ENCODE data around the gene ARL16. TPM values are rescaled to one million over a fixed set of nuclear protein-coding genes. Genes with fewer than 3 reads are reported as not detected.
A peak's percentile ranks its signal among the peaks of the same experiment; 100 is the strongest.

The ARL16 gene
- total and polyA plus RNA-seq, 4 experiments from 2014 or later, result 25.3 to 45.5 (median 26.8) TPM

DNA sequence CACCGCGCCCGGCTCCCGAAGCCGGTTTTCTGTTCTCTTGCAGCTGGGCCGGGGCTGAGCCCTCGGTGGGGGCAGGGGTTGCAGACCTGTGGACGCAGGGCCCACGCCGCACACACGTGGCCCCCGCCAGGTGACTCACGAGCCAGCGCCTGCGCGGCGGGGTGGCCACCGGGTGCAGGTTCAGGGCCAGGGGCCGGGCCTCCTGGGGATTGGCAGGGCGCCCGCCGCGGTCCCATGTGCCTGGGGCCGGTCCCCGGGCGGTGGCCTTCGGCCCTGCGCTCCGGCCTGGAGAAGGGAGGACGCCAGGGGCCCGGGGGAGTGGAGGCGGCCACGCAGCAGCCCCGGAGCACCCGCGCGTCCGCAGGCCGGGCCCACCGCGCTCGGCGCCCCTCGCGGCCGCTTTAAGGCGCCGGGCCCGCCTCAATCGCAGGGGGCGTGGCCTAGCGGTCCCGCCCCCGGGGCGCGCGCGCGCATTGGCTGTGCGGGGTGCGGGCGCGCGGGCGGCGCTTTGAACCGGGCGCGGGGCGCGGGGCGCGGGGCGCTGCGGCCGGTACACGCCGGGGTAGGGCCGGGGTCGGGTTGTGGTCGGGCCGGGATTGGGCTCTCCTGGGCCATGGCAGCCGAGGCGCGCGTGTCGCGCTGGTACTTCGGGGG, 28.3 kb upstream of the ARL16 start, which contains the start of gene SLC25A10:
Gene SLC25A10, plus strand, starts transcription at position 471 of the 654 bp plus-strand sequence. Its CDS starts 143 bp downstream, at position 614.
- POLR2A ChIA-PET (ENCODE audit: partially characterized antibody), result interaction anchor here (0.8 to 1.7 kb wide), 7 partner anchors 9 to 157 kb away, joined by 3 to 13 read pairs (median 4); partner anchors contain the start of genes ARL16, HGS, MCRIP1 and MRPL12

GRCh38 chr17:81710514-81711308, 27.1 kb upstream of the ARL16 start:
- no peaks in the 10 kb centered on the region for H3K9me3 Mint-ChIP-seq
- H3K27ac ChIP-seq (ENCODE audit: low read depth, low read length), result no peak overlapping the region
- no peak for DNase-seq

More for the DNA sequence above, 28.3 kb upstream of the ARL16 start, which contains the start of gene SLC25A10:
- intact Hi-C loops (cut with micrococcal nuclease), result loop anchor here (1.0 kb wide), 1 partner anchor 9 kb away; the partner anchor contains the start of gene MRPL12
- Histone ChIP-seq H3K4me3 (ENCODE audit: low read length in 2 of 2) (peak within 1 kb of the TSS; percentile 2 to 58), H3K4me1 (ENCODE audit: insufficient read depth, low read length) (peaks cover 28% of the 10 kb centered on the region), H3K36me3 (ENCODE audit: insufficient read depth, low read length) (no peaks in the 10 kb centered on the region), H3K27me3 (ENCODE audit: insufficient read depth, low read length) (no peaks in the 10 kb centered on the region), H3K27ac (ENCODE audit: low read depth, low read length) (peak within 1 kb of the TSS; percentile 38), H3K9me3 (ENCODE audit: control insufficient read depth in 1 of 2, low read length in 2 of 2) (no peaks in the 10 kb centered on the region)
- Mint-ChIP-seq H3K9me3 (no peaks in the 10 kb centered on the region), H3K4me3 (peak within 1 kb of the TSS; percentile 75 to 87 (median 80)), H3K4me1 (peaks cover 5 to 26% (median 16%) of the 10 kb centered on the region in 4 donors), H3K27me3 (no peaks in the 10 kb centered on the region), H3K27ac (peak within 1 kb of the TSS in 5 of 7 donors; percentile 66 to 92 (median 81)), H3K36me3 (peaks cover 0 to 4% of the 10 kb centered on the region in 2 donors)
- DNase-seq, result peak; percentile 76 to 82 (median 80)
- CTCF ChIA-PET (ENCODE audit: partially characterized antibody), result no interaction called here

GRCh38 chr17:81708739-81709185, 25.2 kb upstream of the ARL16 start:
- H3K27ac Mint-ChIP-seq, result no peak overlapping the region
- peaks cover 5 to 19% of the 10 kb centered on the region in 2 donors for H3K36me3 Mint-ChIP-seq
- H3K36me3 ChIP-seq (ENCODE audit: insufficient read depth, low read length), result no peaks in the 10 kb centered on the region
- no peaks in the 10 kb centered on the region for H3K27me3 ChIP-seq (ENCODE audit: insufficient read depth, low read length)
- H3K27ac ChIP-seq (ENCODE audit: low read depth, low read length), result no peak overlapping the region
- H3K4me3 Mint-ChIP-seq, result no peak overlapping the region
- H3K9me3 ChIP-seq (ENCODE audit: control insufficient read depth in 1 of 2, low read length in 2 of 2), result no peaks in the 10 kb centered on the region
- peaks cover 6 to 44% (median 27%) of the 10 kb centered on the region in 4 donors for H3K4me1 Mint-ChIP-seq
- intact Hi-C loops (cut with micrococcal nuclease), result no loop called here
- H3K4me3 ChIP-seq (ENCODE audit: low read length in 2 of 2), result no peak overlapping the region
- no peaks in the 10 kb centered on the region for H3K9me3 Mint-ChIP-seq
- H3K4me1 ChIP-seq (ENCODE audit: insufficient read depth, low read length), result peaks cover 38% of the 10 kb centered on the region
- POLR2A ChIA-PET (ENCODE audit: partially characterized antibody), result interaction anchor here (1.0 to 2.1 kb wide), 4 partner anchors 24 to 158 kb away, joined by 4 to 7 read pairs (median 4); partner anchors contain the start of genes ARL16 and HGS
- H3K27me3 Mint-ChIP-seq, result no peaks in the 10 kb centered on the region
- CTCF ChIA-PET (ENCODE audit: partially characterized antibody), result no interaction called here
- DNase-seq, result no peak

More at GRCh38 chr17:81710514-81711308, 27.1 kb upstream of the ARL16 start:
- H3K27ac Mint-ChIP-seq, result peak overlapping the region in 6 of 7 donors; percentile 35 to 87 (median 68)
- peak overlapping the region; percentile 2 to 5 for H3K4me3 ChIP-seq (ENCODE audit: low read length in 2 of 2)
- H3K36me3 Mint-ChIP-seq, result peaks cover 3 to 14% of the 10 kb centered on the region in 2 donors
- ChIA-PET CTCF (ENCODE audit: partially characterized antibody) (no interaction called here), POLR2A (ENCODE audit: partially characterized antibody) (interaction anchor here (0.8 to 1.7 kb wide), 6 partner anchors 8 to 158 kb away, joined by 3 to 13 read pairs (median 4); partner anchors contain the start of genes ARL16, HGS, MCRIP1 and MRPL12)
- intact Hi-C loops (cut with micrococcal nuclease), result no loop called here
- H3K4me1 ChIP-seq (ENCODE audit: insufficient read depth, low read length), result peaks cover 28% of the 10 kb centered on the region
- H3K4me1 Mint-ChIP-seq, result peaks cover 6 to 29% (median 17%) of the 10 kb centered on the region in 4 donors
- H3K36me3 ChIP-seq (ENCODE audit: insufficient read depth, low read length), result no peaks in the 10 kb centered on the region
- H3K27me3 ChIP-seq (ENCODE audit: insufficient read depth, low read length), result no peaks in the 10 kb centered on the region
- peak overlapping the region; percentile 54 to 80 (median 74) for H3K4me3 Mint-ChIP-seq
- H3K27me3 Mint-ChIP-seq, result no peaks in the 10 kb centered on the region
- no peaks in the 10 kb centered on the region for H3K9me3 ChIP-seq (ENCODE audit: control insufficient read depth in 1 of 2, low read length in 2 of 2)

- POLR2A ChIA-PET (ENCODE audit: partially characterized antibody), result interaction anchor here (1.0 to 2.1 kb wide), 2 partner anchors 24 to 27 kb away, joined by 4 to 7 read pairs; partner anchors contain the start of genes ARL16 and HGS
Measured at GRCh38 chr17:81707725-81708646, 24.4 kb upstream of the ARL16 start.

GRCh38 chr17:81706757-81707624, 23.4 kb upstream of the ARL16 start:
- peaks cover 37% of the 10 kb centered on the region for H3K4me1 ChIP-seq (ENCODE audit: insufficient read depth, low read length)
- peaks cover 5 to 32% of the 10 kb centered on the region in 2 donors for H3K36me3 Mint-ChIP-seq
- intact Hi-C loops (cut with micrococcal nuclease), result no loop called here
- no peaks in the 10 kb centered on the region for H3K27me3 Mint-ChIP-seq
- H3K27ac Mint-ChIP-seq, result peak overlapping the region in 2 of 7 donors; percentile 13 to 41
- H3K4me1 Mint-ChIP-seq, result peaks cover 4 to 49% (median 28%) of the 10 kb centered on the region in 4 donors
- ChIA-PET POLR2A (ENCODE audit: partially characterized antibody) (interaction anchor here (2.1 kb wide), 1 partner anchor 23 kb away, joined by 7 read pairs; the partner anchor contains the start of genes ARL16 and HGS), CTCF (ENCODE audit: partially characterized antibody) (no interaction called here)
- no peaks in the 10 kb centered on the region for H3K9me3 ChIP-seq (ENCODE audit: control insufficient read depth in 1 of 2, low read length in 2 of 2)
- H3K36me3 ChIP-seq (ENCODE audit: insufficient read depth, low read length), result no peaks in the 10 kb centered on the region
- H3K27me3 ChIP-seq (ENCODE audit: insufficient read depth, low read length), result no peaks in the 10 kb centered on the region
- no peak overlapping the region for H3K4me3 ChIP-seq (ENCODE audit: low read length in 2 of 2)
- peaks cover 0 to 1% (median 0%) of the 10 kb centered on the region in 8 donors for H3K9me3 Mint-ChIP-seq
- DNase-seq, result no peak
- H3K4me3 Mint-ChIP-seq, result peak overlapping the region in 1 of 8 donors; percentile 6
- H3K27ac ChIP-seq (ENCODE audit: low read depth, low read length), result no peak overlapping the region

More at GRCh38 chr17:81707725-81708646, 24.4 kb upstream of the ARL16 start:
- Mint-ChIP-seq H3K4me3 (no peak overlapping the region), H3K27me3 (no peaks in the 10 kb centered on the region), H3K9me3 (peaks cover 0 to 1% (median 0%) of the 10 kb centered on the region in 8 donors), H3K27ac (peak overlapping the region in 1 of 7 donors; percentile 13), H3K36me3 (peaks cover 5 to 24% of the 10 kb centered on the region in 2 donors), H3K4me1 (peaks cover 6 to 43% (median 26%) of the 10 kb centered on the region in 4 donors)
- Histone ChIP-seq H3K9me3 (ENCODE audit: control insufficient read depth in 1 of 2, low read length in 2 of 2) (no peaks in the 10 kb centered on the region), H3K4me1 (ENCODE audit: insufficient read depth, low read length) (peaks cover 34% of the 10 kb centered on the region), H3K27ac (ENCODE audit: low read depth, low read length) (no peak overlapping the region), H3K36me3 (ENCODE audit: insufficient read depth, low read length) (no peaks in the 10 kb centered on the region), H3K4me3 (ENCODE audit: low read length in 2 of 2) (no peak overlapping the region), H3K27me3 (ENCODE audit: insufficient read depth, low read length) (no peaks in the 10 kb centered on the region)
- CTCF ChIA-PET (ENCODE audit: partially characterized antibody), result no interaction called here
- intact Hi-C loops (cut with micrococcal nuclease), result no loop called here
- no peak for DNase-seq

GRCh38 chr17:81706232-81706611, 22.6 kb upstream of the ARL16 start:
- CTCF ChIA-PET (ENCODE audit: partially characterized antibody), result no interaction called here
- H3K27me3 ChIP-seq (ENCODE audit: insufficient read depth, low read length), result no peaks in the 10 kb centered on the region
- POLR2A ChIA-PET (ENCODE audit: partially characterized antibody), result no interaction called here
- intact Hi-C loops (cut with micrococcal nuclease), result no loop called here
- no peak overlapping the region for H3K27ac ChIP-seq (ENCODE audit: low read depth, low read length)
- Mint-ChIP-seq H3K9me3 (peaks cover 0 to 1% (median 0%) of the 10 kb centered on the region in 8 donors), H3K27ac (no peak overlapping the region), H3K36me3 (peaks cover 5 to 32% of the 10 kb centered on the region in 2 donors), H3K4me3 (peak overlapping the region in 1 of 8 donors; percentile 43), H3K4me1 (peaks cover 6 to 50% (median 31%) of the 10 kb centered on the region in 4 donors), H3K27me3 (no peaks in the 10 kb centered on the region)
- peaks cover 40% of the 10 kb centered on the region for H3K4me1 ChIP-seq (ENCODE audit: insufficient read depth, low read length)
- no peaks in the 10 kb centered on the region for H3K9me3 ChIP-seq (ENCODE audit: control insufficient read depth in 1 of 2, low read length in 2 of 2)
- H3K4me3 ChIP-seq (ENCODE audit: low read length in 2 of 2), result no peak overlapping the region
- no peak for DNase-seq
- peaks cover 6% of the 10 kb centered on the region for H3K36me3 ChIP-seq (ENCODE audit: insufficient read depth, low read length)

Measured in CD4-positive, alpha-beta memory T cell (primary cell).